GM12874 (cell line): Measurements from ENCODE around the gene DDR2.

Experiments used
- TF ChIP-seq, protein P1 (sequence below): IDR thresholded peaks from 2 replicates; pipeline ENCODE4 v1.5.1; 2011; ENCODE audit warnings: low read depth, mild to moderate bottlenecking, control low read depth, low read length, moderate library complexity; ENCODE audit not compliant: insufficient read depth

Gene DDR2

DNA sequence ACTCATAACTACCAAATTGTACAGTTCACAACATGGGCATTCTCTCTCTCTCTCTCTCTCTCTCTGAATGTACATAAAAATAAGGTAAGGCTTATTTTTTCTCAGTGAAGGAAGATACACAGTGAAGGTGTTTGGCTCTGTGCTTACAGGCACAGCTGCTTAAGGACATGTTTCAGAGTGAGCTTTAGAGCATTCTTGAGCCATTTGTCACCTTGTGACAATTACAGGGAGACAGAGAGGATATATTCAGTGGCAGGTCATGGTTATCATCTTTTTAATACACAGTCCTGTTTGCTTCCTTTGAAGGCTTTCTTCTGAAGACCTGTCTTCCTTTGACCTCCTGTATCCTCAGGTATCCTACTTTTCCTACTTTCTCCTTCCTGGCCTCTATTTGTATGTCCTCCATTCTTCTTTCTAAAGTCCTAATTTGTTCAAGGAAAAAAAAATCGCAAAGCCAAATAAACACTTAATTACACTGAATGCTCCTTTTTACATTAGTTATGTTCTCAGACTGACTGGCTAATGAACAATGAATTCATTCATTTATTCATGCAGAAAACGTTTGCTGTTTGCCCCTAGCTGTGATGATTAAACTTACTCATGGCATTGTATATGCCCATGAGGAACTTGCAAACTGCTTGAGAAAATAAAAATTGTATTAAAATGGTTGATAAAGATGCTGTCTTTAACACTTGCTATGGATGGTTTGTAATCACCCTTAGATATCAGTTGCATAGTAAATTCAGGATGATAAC is 191.7 kb downstream of the DDR2 start:
- TF ChIP-seq, protein P1, sequence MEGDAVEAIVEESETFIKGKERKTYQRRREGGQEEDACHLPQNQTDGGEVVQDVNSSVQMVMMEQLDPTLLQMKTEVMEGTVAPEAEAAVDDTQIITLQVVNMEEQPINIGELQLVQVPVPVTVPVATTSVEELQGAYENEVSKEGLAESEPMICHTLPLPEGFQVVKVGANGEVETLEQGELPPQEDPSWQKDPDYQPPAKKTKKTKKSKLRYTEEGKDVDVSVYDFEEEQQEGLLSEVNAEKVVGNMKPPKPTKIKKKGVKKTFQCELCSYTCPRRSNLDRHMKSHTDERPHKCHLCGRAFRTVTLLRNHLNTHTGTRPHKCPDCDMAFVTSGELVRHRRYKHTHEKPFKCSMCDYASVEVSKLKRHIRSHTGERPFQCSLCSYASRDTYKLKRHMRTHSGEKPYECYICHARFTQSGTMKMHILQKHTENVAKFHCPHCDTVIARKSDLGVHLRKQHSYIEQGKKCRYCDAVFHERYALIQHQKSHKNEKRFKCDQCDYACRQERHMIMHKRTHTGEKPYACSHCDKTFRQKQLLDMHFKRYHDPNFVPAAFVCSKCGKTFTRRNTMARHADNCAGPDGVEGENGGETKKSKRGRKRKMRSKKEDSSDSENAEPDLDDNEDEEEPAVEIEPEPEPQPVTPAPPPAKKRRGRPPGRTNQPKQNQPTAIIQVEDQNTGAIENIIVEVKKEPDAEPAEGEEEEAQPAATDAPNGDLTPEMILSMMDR, result no peak

DNA sequence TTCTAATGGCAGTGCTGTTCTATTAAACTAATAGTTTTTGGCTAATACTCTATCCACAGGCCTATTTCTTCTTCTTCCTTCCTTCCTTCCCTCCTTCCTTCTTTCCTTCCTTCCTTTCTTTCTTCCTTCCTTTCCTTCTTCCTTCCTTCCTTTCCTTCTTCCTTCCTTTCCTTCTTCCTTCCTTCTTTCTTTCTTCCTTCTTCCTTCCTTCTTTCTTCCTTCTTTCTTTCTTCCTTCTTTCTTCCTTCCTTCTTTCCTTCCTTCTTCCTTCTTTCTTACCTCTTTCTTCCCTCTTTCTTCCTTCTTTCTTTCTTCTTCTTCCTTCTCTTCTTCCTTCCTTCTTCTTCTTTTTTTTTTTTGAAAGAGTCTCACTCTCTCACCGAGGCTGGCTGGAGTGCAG is 197.0 kb downstream of the DDR2 start:
- TF ChIP-seq, protein P1, result no peak

DNA sequence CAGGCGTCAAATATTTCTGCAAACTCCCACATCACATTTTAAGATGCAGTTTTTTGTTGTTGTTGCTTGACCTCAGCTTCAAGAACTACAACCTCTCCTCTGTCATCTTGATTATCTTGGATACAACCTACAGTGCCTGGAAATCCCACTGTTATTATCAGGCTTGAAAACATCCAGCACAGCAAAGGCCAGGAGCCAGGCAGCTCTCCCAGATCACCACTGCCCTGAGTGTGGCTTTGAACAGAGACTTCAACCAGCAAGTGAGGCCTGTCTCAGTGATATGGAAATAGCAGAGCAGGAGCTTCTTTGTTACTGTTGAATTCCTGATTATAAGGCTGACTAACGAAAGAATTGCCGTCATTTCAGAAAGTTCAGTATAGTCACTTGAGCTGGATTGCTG is 200.2 kb downstream of the DDR2 start:
- TF ChIP-seq, protein P1, result no peak

DNA sequence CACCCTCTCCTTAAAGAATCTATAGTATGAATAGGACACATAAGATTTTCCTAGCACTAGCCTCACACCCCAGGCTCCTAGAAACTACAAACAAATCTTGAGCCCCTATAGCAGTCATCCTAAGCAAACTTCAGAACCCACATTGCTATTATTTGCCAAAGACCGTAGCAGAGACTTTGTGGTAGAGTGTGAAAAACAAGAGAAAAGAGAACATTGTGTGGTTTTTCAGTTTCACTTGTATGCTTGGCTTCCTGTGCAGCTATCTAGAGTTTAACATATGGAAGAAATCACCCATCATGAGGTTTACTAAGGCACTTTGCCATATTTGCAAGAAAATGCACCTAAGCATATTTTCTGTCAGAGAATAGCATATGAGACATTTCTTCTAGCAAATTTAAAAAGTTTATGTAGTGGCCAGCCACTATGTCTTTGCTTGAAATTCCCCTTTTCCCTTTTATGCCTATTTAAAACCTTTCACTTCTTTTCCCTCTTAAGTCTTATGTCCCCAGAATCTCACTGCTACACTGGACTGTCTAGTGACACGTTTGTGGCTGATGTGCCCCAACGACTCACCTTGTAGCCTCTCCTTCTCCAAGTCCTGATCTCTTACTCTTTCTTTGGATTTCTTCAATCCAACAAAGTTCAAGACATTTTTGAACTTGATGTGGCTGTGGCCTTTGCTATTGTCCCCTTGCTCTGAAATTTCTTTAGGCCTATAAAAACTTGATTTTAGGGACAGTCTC is 203.1 kb downstream of the DDR2 start:
- TF ChIP-seq, protein P1, result no peak
